ENCODE results near the gene URM1.
"Not testable (repeated sequence)": the region's sequence is repeated elsewhere in the genome, so short reads cannot be mapped to it uniquely, and the experiment has no call there.

Gene URM1

GRCh38 chr9:128419061-128419925, 48.1 kb downstream of the URM1 start:
- H3K4me3 Mint-ChIP-seq = peak overlapping the region; percentile 72
- no peak overlapping the region for H3K27ac Mint-ChIP-seq
- no peaks in the 10 kb centered on the region for H3K36me3 Mint-ChIP-seq (ENCODE audit: low read depth)
- H3K27me3 Mint-ChIP-seq (ENCODE audit: low read depth) = peaks cover 55% of the 10 kb centered on the region
- no peaks in the 10 kb centered on the region for H3K9me3 Mint-ChIP-seq
- peaks cover 10% of the 10 kb centered on the region for H3K4me1 Mint-ChIP-seq (ENCODE audit: low read depth)

GRCh38 chr9:128420060-128420650, 49.0 kb downstream of the URM1 start:
- peaks cover 46% of the 10 kb centered on the region for H3K27me3 Mint-ChIP-seq (ENCODE audit: low read depth)
- no peaks in the 10 kb centered on the region for H3K9me3 Mint-ChIP-seq
- peaks cover 10% of the 10 kb centered on the region for H3K4me1 Mint-ChIP-seq (ENCODE audit: low read depth)
- no peaks in the 10 kb centered on the region for H3K36me3 Mint-ChIP-seq (ENCODE audit: low read depth)
- H3K4me3 Mint-ChIP-seq = peak overlapping the region; percentile 72
- H3K27ac Mint-ChIP-seq = no peak overlapping the region

DNA sequence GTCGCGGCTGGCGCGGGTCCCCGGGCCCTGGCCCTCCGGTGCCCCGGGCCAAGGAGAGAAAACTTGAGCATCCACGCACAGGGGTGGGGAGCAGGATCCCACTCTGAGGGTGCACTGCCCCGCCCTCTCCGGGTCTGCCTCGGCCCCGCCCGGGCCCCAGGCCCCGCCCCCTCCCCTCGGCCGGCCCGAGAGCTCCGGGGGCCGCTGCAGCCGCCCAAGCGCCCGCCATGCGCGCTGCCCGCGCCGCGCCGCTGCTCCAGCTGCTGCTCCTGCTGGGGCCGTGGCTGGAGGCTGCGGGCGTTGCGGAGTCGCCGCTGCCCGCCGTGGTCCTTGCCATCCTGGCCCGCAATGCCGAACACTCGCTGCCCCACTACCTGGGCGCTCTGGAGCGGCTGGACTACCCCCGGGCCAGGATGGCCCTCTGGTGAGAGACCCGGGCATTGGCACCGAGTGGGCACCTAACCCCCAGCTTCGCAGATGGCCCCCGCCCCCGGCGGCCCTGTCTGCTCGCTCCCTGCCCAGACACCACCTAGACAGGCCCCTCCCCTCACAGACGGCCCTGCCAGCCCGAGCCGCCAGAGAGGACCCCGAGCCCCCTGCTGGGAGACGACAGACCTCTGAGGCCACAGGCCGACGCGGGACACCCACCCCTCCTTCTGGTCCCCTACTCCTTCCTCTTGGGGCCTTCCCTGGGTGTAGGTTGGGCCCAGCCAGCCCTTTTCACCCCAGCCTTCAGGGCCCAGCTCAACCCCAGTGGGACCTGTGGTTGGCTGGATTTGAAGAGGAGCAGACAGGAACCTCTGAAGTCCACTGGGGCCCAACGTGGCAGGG, 49.7 kb downstream of the URM1 start, which contains the start of gene CERCAM:
Gene CERCAM, plus strand, starts transcription at position 207 of the 831 bp plus-strand sequence. Its CDS starts 21 bp downstream, at position 228.
- H3K4me3 Mint-ChIP-seq = peak within 1 kb of the TSS; percentile 72
- H3K36me3 Mint-ChIP-seq (ENCODE audit: low read depth) = no peaks in the 10 kb centered on the region
- no peak within 1 kb of the TSS for H3K27ac Mint-ChIP-seq
- H3K27me3 Mint-ChIP-seq (ENCODE audit: low read depth) = peaks cover 40% of the 10 kb centered on the region
- peaks cover 10% of the 10 kb centered on the region for H3K4me1 Mint-ChIP-seq (ENCODE audit: low read depth)
- no peaks in the 10 kb centered on the region for H3K9me3 Mint-ChIP-seq

DNA sequence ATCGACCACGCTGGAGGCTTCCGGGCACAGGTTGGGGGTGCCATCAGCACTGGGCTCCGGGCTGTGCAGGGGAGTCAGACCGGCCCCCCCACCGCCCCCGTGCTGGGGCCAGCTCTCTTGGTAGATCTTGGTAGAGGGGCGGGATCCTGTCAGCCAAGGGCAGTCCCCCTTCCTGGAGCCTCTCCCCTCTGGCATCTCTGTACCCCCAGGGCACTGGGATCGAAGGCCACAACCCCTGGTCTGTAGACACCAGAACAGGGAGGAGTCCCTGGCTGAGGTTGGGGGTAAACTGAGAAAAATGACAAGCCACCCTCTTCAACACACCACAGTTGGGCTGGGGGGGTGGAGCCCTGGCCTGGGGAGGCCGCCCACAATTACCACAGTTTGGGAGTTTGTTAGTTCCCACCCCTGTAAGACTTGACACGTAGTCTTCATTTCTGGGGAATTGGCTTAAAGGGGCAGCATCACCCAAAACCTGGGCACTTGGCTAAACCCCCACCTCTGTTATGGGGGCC, 50.4 kb downstream of the URM1 start:
- Mint-ChIP-seq H3K36me3 (ENCODE audit: low read depth) (no peaks in the 10 kb centered on the region), H3K4me1 (ENCODE audit: low read depth) (peaks cover 8% of the 10 kb centered on the region), H3K27me3 (ENCODE audit: low read depth) (peaks cover 34% of the 10 kb centered on the region), H3K4me3 (peak overlapping the region; percentile 57), H3K27ac (no peak overlapping the region), H3K9me3 (no peaks in the 10 kb centered on the region)

DNA sequence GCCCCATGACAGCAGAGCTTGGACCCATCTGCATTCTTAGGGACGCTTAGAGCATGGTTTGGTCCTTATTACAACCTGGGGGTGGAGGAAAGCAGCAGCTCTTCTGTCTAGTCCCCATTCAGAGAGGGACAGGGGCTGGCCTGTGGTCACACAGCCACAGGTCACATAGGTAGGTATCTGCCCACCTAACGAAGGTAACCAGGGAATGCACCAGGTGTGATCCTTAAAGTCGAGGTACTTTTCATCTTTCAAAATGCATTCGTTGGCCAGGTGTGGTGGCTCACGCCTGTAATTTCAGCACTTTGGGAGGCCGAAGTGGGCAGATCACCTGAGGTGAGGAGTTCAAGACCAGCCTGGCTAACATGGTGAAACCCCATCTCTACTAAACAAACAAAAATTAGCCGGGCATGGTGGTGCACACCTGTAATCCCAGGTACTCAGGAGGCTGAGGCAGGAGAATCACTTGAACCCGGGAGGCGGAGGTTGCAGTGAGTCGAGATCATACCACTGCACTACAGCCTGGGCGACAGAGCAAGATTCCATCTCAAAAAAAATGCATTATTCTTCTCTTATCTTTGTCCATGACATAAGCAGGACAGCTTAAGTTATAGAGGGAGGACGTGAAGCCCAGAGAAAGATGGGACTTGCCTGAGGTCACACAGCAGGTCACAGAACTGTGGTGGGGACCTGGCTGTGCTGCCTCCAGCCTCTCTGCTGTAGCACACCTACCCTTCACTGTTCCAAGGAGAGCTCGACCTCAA, 51.0 kb downstream of the URM1 start:
- H3K36me3 Mint-ChIP-seq (ENCODE audit: low read depth); H3K27ac Mint-ChIP-seq; H3K9me3 Mint-ChIP-seq; H3K4me1 Mint-ChIP-seq (ENCODE audit: low read depth): not testable (repeated sequence)
- Mint-ChIP-seq H3K4me3 (peak overlapping the region; percentile 60), H3K27me3 (ENCODE audit: low read depth) (peaks cover 29% of the 10 kb centered on the region)

DNA sequence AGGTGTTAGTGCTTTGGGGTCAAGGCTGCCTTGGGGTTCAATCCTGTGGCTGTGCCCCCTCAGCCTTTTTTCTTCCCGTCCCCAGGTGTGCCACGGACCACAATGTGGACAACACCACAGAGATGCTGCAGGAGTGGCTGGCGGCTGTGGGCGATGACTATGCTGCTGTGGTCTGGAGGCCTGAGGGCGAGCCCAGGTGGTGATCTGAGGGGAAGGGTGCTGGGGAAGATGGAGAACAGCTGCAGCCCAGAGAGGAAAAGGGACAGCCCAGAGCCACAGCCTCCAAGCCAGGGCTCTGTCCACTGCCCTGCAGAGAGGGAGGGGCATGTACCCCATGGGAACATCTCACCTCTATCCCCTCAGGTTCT, 51.6 kb downstream of the URM1 start:
- Mint-ChIP-seq H3K27ac (peak overlapping the region; percentile 31), H3K27me3 (ENCODE audit: low read depth) (peaks cover 25% of the 10 kb centered on the region), H3K9me3 (no peaks in the 10 kb centered on the region), H3K36me3 (ENCODE audit: low read depth) (no peaks in the 10 kb centered on the region), H3K4me1 (ENCODE audit: low read depth) (peaks cover 7% of the 10 kb centered on the region), H3K4me3 (peak overlapping the region; percentile 10)

- H3K9me3 Mint-ChIP-seq; H3K27ac Mint-ChIP-seq; H3K4me3 Mint-ChIP-seq; H3K4me1 Mint-ChIP-seq (ENCODE audit: low read depth); H3K36me3 Mint-ChIP-seq (ENCODE audit: low read depth): not testable (repeated sequence)
- peaks cover 25% of the 10 kb centered on the region for H3K27me3 Mint-ChIP-seq (ENCODE audit: low read depth)
Observed at GRCh38 chr9:128423356-128423755, 52.2 kb downstream of the URM1 start.

DNA sequence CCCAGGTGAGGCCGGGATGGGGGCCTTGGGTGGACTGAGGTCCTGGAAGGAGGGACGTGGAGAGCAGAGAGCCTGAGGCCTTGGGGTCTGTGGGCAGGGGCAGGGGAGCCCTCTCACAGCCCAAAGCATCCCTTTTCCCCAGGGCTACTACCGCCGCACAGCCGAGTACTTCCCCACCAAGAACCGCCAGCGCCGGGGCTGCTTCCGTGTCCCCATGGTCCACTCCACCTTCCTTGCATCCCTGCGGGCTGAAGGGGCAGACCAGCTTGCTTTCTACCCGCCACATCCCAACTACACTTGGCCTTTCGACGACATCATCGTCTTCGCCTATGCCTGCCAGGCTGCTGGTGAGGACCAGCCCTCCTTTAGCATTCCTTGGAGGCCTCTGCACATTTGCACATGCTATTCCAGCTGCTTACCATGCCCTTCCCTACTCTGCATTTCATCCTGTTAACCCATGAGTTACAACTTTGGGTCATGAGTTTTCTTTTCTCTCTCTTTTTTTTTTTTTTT, 53.1 kb downstream of the URM1 start:
- Mint-ChIP-seq H3K4me3 (no peak overlapping the region), H3K9me3 (no peaks in the 10 kb centered on the region), H3K27me3 (ENCODE audit: low read depth) (peaks cover 18% of the 10 kb centered on the region), H3K4me1 (ENCODE audit: low read depth) (peaks cover 7% of the 10 kb centered on the region), H3K27ac (no peak overlapping the region), H3K36me3 (ENCODE audit: low read depth) (no peaks in the 10 kb centered on the region)

- no peaks in the 10 kb centered on the region for H3K27me3 Mint-ChIP-seq (ENCODE audit: low read depth)
- no peaks in the 10 kb centered on the region for H3K9me3 Mint-ChIP-seq
- no peaks in the 10 kb centered on the region for H3K36me3 Mint-ChIP-seq (ENCODE audit: low read depth)
- H3K4me3 Mint-ChIP-seq = no peak overlapping the region
- H3K4me1 Mint-ChIP-seq (ENCODE audit: low read depth) = no peaks in the 10 kb centered on the region
- no peak overlapping the region for H3K27ac Mint-ChIP-seq
Observed at GRCh38 chr9:128428644-128429512, 57.7 kb downstream of the URM1 start.

DNA sequence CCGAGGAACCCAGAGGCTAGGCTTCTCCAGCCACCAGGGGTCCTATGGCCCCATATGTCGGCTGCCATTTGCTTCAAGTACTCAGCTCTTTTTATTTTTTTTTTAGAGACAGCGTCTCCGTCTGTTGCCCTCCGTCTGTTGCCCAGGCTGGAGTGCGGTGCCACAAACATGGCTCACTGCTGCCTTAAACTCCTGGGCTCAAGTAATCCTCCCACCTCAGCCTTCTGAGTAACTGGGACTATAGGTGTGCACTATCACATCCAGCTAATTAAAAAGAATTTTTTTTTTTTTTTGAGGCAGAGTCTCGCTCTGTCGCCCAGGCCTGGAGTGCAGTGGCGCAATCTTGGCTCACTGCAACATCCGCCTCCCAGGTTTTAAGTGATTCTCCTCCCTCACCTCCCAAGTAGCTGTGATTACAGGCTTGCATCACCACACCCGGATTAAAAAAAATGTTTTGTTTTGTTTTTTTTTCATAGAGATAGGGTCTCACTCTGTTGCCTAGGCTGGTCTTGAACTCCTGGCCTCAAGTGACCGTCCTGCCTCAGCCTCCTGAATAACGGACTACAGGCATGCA, 58.4 kb downstream of the URM1 start:
- Mint-ChIP-seq H3K9me3 (no peaks in the 10 kb centered on the region), H3K36me3 (ENCODE audit: low read depth) (no peaks in the 10 kb centered on the region), H3K27ac (no peak overlapping the region), H3K4me1 (ENCODE audit: low read depth) (no peaks in the 10 kb centered on the region), H3K4me3 (no peak overlapping the region), H3K27me3 (ENCODE audit: low read depth) (no peaks in the 10 kb centered on the region)

- no peak overlapping the region for H3K4me3 Mint-ChIP-seq
- H3K27ac Mint-ChIP-seq = no peak overlapping the region
- H3K4me1 Mint-ChIP-seq (ENCODE audit: low read depth) = no peaks in the 10 kb centered on the region
- no peaks in the 10 kb centered on the region for H3K9me3 Mint-ChIP-seq
- no peaks in the 10 kb centered on the region for H3K36me3 Mint-ChIP-seq (ENCODE audit: low read depth)
- H3K27me3 Mint-ChIP-seq (ENCODE audit: low read depth) = no peaks in the 10 kb centered on the region
Observed at GRCh38 chr9:128431207-128431606, 60.0 kb downstream of the URM1 start.

DNA sequence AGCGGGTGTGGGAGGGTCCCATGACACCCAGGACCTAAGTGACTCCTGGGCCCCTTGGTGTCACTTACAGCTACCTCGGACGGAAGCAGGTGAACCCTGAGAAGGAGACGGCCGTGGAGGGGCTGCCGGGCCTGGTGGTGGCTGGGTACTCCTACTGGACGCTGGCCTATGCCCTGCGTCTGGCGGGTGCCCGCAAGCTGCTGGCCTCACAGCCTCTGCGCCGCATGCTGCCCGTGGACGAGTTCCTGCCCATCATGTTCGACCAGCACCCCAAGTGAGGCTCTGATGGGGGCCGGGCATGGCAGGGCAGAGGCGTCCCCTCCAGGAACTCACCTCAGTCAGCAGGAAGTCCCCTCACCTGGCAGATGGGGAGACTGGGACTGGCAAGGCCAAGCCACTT, 63.2 kb downstream of the URM1 start:
- Mint-ChIP-seq H3K27ac (no peak overlapping the region), H3K4me1 (ENCODE audit: low read depth) (peaks cover 7% of the 10 kb centered on the region)

GRCh38 chr9:128435611-128436010, 64.4 kb downstream of the URM1 start:
- H3K9me3 Mint-ChIP-seq = no peaks in the 10 kb centered on the region
- no peaks in the 10 kb centered on the region for H3K36me3 Mint-ChIP-seq (ENCODE audit: low read depth)
- no peak overlapping the region for H3K4me3 Mint-ChIP-seq
- no peaks in the 10 kb centered on the region for H3K27me3 Mint-ChIP-seq (ENCODE audit: low read depth)
- peaks cover 8% of the 10 kb centered on the region for H3K4me1 Mint-ChIP-seq (ENCODE audit: low read depth)
- H3K27ac Mint-ChIP-seq = no peak overlapping the region

More for the DNA sequence above, 63.2 kb downstream of the URM1 start:
- H3K4me3 Mint-ChIP-seq = no peak overlapping the region
- H3K9me3 Mint-ChIP-seq = no peaks in the 10 kb centered on the region
- no peaks in the 10 kb centered on the region for H3K27me3 Mint-ChIP-seq (ENCODE audit: low read depth)
- H3K36me3 Mint-ChIP-seq (ENCODE audit: low read depth) = no peaks in the 10 kb centered on the region

Measured in T-helper 1 cell treated with Interleukin-12 subunit alpha and Interleukin-12 subunit beta and Interleukin-4 antibody, amounts not matched to agents 30 μg/mL and 1 μg/mL, for 36 hours (primary cell).